Cortex of kidney (tissue), 1 donor: ENCODE measurements around the gene SUCO.
"Not testable (repeated sequence)": the region's sequence is repeated elsewhere in the genome, so short reads cannot be mapped to it uniquely, and the experiment has no call there.

Experiments
- DNase-seq: peaks from one replicate; lab custom pipeline; 2025; lab: John Stamatoyannopoulos, UW

The SUCO gene

GRCh38 chr1:172559572-172560210 is 26.7 kb downstream of the SUCO start:
- no peak for DNase-seq

GRCh38 chr1:172561252-172561651 is 28.3 kb downstream of the SUCO start:
- DNase-seq = no peak

GRCh38 chr1:172566196-172566997 is 33.4 kb downstream of the SUCO start:
- no peak for DNase-seq

- no peak for DNase-seq
Measured at GRCh38 chr1:172567720-172568119, 34.8 kb downstream of the SUCO start.

GRCh38 chr1:172574080-172574479 is 41.1 kb downstream of the SUCO start:
- no peak for DNase-seq

GRCh38 chr1:172578586-172578985 is 45.6 kb downstream of the SUCO start:
- DNase-seq = no peak

GRCh38 chr1:172581273-172581672 is 48.3 kb downstream of the SUCO start:
- DNase-seq = no peak

- no peak for DNase-seq
Measured at GRCh38 chr1:172581779-172582178, 48.8 kb downstream of the SUCO start.

GRCh38 chr1:172582889-172583288 is 49.9 kb downstream of the SUCO start:
- DNase-seq = no peak

GRCh38 chr1:172585348-172585747 is 52.4 kb downstream of the SUCO start:
- DNase-seq = no peak

- no peak for DNase-seq
Measured at GRCh38 chr1:172585861-172586260, 52.9 kb downstream of the SUCO start.

GRCh38 chr1:172588296-172589291 is 55.6 kb downstream of the SUCO start:
- DNase-seq = no peak

GRCh38 chr1:172589553-172589952 is 56.6 kb downstream of the SUCO start:
- DNase-seq = no peak

- not testable (repeated sequence) for DNase-seq
Measured at GRCh38 chr1:172591429-172591828, 58.5 kb downstream of the SUCO start.

GRCh38 chr1:172595066-172595465 is 62.1 kb downstream of the SUCO start:
- not testable (repeated sequence) for DNase-seq

GRCh38 chr1:172596782-172597181 is 63.8 kb downstream of the SUCO start:
- not testable (repeated sequence) for DNase-seq

GRCh38 chr1:172599912-172600311 is 67.0 kb downstream of the SUCO start:
- no peak for DNase-seq

- no peak for DNase-seq
Measured at GRCh38 chr1:172600615-172601014, 67.7 kb downstream of the SUCO start.

- DNase-seq = no peak
Measured at GRCh38 chr1:172601046-172601630, 68.2 kb downstream of the SUCO start.

GRCh38 chr1:172602706-172603105 is 69.8 kb downstream of the SUCO start:
- DNase-seq = no peak

- DNase-seq = no peak
Measured at GRCh38 chr1:172603816-172604215, 70.9 kb downstream of the SUCO start.

GRCh38 chr1:172605641-172606040 is 72.7 kb downstream of the SUCO start:
- DNase-seq = no peak
